Fibroblast of skin of right quadriceps (primary cell): ENCODE measurements around the gene CTNNBIP1.

Experiments used
- DNase-seq: peaks from one replicate; pipeline ENCODE4 v3.0.0-alpha.2; 2013

CTNNBIP1 gene

DNA sequence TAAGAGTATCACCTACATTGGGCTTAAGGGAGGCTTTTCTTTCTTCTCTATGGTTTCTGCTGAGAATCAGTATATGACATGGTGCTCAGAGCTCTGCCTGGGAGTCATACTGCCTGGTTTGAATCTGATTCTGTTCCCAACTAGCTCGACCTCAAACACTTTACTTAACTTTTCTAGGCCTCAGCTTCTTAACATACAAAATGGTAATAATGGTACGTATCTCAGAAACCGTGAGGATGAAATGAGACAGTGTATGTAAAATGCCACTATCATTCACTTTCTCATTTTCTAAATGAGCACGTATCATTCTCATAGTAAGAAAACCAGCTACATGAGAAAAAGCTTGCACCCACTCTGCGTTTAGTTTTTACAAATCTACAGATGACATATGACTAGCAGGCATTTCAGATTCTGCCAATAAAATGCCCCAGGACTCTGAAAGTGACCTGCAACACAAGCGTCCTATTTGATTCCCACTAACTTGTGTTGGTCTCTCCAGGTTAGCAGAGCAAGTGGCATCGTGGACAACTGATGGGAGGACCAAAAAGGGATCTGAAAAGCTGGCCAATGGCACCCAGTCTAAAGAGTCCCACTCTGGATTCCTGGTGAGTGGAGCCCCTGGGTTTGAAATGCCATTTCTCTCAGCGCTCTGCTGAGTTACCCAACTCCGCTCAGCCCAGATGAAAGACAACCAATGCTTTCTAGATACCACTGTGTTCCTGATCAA is 6.1 kb downstream of the CTNNBIP1 start:
- no peak for DNase-seq

DNA sequence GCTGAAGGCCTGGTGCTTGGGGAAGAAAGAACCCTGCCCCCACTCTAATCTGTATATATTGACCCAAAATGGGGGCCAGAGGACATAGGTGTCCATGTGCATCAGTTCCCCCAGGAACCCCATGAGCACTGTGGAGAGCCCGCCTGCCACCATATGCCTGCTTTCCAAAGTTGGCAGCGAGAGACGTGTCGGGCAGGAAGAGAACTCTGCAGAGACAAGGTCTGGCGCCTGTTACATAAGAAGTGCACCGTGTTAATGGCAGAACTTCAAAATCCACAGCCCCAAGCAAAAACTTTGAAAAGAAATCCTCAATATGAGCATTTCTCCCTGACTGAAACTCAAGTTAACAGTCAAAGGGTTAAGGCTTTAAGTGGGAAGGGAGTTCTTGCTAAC is 8.0 kb downstream of the CTNNBIP1 start:
- DNase-seq: no peak

DNA sequence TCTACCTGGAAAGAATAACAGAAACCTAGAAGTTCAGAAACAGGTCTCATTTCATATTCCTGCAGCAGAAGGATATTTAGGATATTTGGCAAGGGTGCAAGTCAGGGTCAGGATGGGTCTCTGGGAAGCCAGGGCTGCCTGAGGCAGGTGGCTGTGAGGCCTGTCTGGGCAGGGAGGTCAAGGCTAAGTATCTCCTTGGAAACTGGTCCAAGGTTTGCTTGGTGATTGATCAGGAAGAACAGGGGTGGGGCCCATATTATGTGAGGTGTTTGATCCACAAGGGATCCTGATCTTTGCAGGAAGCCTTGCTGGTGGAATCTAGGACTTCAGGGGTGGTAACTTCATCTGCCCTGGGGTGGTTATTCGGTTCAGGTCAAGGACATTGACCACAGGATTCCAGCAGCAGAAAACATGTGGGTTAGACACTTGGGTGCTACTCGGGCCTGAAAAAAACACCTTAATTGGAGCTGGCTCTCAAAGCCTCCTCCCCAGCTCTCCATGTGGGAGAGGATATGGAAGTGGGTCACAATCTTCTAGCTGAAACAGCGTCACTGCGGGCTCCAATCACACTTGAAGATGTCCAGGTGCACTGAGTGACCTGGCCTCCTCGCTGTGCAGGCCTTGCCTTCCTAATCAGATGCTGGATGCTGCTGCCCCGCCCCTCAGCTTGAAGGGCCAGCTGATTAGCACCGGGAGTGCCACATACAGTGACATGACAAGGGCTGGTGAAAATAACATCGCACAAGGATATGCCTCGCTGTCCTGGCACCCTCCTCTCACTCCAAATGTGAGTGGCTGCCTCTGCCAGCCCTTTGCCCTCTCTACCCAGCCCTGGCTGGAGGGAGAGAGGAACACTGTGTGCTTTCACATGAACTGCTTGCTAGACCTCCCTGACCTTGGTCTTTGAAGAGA is 8.7 kb downstream of the CTNNBIP1 start:
- DNase-seq: no peak

DNA sequence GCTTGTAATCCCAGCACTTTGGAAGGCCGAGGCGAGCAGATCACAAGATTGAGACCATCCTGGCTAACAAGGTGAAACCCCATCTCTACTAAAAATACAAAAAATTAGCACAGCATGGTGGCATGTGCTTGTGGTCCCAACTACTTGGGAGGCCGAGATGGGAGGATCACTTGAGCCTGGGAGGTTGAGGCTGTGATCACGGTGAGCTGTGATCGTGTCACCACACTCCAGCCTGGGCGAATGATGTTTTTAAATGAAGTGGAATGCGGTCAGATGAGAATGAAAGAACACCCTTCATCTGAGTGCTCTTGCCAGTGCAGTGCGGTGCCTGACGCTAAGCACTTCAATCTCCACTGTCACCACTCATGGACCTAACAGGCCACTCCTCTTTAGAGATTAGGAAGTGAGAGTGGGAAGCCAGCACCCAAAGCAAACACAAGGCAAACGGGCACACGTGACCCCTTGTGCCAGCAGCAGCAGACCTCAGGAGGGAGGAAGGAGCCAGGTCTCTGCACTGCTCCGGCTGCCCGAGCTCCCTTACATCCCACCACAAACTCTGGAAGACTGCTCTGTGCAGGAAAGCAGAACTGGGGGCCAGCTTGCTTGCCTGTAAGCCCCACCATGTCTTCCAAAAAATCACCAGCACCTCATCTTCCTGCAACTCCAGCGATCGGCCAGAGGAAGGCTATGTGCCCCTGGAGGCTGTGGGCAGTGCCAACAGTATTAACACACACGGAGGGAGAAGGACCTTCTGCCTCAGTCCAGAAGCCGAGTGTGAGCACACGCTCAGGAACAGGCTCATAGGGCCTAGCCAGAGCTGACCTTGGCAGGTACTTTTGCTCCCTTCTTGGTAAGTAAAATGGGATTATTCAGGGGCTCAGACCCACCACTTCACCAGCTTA is 9.7 kb downstream of the CTNNBIP1 start:
- no peak for DNase-seq

DNA sequence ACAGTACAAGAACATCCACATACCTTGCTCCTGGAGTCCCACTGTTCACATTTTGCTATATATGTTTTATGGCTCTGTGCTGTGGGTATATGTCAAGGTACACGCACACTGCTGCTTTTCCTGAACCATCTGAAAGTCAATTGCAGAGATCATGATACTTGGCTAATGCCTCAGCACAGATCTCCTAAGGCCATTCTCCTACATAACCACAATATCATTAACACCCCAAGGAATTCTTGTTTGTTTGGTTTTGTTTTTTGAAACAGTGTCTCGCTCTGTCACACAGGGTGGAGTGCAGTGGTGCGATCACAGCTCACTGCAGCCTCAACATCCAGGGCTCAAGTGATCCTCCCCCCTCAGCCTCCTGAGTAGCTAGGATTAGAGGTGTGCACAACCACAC is 16.0 kb downstream of the CTNNBIP1 start:
- no peak for DNase-seq

DNA sequence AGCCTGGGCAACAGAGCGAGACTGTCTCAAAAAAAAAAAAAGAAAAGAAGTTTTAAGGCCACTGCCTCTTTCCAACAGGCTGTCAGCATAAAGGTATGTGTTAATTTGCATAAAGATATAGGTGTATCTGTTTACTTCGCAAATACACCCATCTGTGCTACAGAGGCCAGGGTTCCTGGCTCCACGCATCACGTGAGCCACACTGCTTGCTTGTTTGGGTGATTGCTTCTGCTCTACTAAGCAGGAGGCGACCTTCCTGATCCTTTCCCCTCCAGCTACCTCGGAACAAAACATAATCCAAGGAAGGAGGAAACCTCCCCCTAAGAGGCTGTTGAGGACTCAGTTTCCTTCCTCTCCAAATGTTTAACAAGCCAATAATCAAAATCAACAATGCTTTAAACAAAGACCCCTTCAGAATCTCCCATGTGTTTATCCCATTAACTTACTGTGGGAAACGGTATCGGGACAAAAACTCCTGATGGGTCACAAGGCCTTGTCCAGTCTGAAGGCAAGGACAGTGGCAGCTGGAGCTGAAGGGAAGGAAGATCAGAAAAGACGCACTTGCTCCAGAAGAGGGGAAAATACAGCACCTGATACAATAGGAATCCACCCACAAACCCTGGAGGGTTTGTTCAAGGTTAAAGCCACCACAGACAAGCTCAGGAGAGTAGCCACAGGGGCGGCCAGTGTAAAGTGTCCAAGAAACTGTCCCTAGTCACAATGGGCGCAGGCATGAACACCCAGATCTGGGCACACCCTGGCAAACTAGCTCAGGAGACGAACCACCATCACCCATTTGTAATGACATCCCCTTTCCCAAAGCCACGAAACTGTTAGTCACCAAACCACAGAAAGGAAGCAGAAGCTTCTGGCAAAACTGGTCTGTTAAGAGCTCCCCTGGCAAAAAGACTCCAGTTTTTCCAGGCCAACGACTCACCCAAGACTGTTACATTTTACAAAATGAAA is 17.2 kb downstream of the CTNNBIP1 start:
- DNase-seq: peak; percentile 84

DNA sequence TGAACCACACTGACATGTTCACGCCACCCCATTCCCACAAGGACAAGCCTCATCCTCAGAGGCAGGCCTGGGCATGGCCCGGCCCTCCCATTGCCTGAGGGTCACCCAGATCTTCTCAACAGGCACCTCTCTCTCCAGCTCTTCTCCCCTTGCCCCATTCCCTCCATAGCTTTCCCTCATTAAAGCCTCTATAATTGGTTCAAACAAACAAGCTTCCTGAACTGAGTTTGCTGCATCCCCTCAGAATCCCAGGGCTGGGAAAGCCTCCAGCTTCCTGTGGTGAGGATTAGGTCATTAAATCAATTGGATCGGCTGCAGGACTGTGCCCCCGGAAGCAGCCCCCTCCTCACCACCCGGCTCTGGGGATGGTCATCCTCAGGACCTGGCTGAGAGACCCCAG is 18.9 kb downstream of the CTNNBIP1 start:
- DNase-seq: peak; percentile 53

DNA sequence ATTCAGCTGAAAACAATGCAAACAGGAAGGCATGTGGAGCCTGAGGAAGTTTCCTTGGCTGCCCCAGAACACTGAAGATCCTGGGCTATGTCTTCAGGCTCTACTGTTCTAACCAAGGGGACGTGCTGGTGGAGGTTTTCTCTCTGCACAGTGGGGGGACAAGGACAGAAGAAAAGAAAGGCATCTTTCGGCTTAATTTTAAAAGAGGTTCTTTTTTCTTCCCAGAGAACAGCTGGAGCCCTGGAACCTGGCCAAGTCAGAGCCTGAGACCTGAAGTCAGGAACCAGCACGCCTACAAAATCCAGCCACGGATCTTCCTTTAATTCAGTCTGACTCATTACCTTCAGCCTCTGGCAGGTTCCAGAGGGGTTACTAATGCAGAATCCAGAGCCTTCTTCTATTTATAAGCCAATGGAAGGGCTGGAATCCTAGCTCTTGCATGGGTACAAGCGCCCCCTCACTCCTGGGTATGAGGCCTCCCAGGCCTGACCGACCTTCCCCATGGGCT is 19.8 kb downstream of the CTNNBIP1 start:
- DNase-seq: peak; percentile 94

DNA sequence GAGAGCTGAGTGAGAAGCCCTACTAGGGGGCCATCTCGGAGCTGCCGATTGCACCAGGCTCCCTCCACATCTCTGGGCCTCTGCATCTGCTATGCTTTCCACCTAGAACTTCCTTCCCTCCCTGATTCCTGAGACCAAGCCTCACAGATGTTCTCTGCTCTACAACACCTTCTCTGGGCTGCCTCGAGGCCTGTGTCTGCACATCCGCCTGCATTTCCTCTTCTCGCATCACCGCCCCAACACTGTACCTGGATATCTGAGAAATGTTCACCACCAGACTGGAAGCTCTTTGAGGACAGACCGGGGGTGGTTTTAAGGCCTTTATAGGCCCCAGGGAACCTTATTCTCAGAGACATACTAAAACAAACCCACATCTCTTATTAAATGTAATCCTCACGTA is 20.7 kb downstream of the CTNNBIP1 start:
- DNase-seq: no peak

DNA sequence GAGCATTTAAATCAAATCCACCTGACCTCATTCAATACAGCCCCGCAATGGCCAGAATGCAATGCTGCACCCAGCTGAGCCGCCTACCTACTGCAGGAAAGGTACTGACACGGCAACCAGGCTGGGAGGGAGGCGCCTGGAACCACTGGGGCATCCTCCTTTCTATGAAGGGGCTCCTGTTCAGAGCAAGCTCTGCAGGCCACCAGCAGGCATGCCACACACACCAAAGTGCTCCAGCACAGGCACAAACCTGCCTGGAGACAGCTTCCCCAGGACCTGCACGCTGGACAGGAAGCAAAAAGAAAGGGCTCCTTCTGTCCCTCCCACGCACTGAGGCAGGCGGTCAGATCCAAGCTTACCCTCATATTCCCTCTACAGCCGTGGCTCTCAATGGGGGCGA is 21.2 kb downstream of the CTNNBIP1 start:
- DNase-seq: no peak

DNA sequence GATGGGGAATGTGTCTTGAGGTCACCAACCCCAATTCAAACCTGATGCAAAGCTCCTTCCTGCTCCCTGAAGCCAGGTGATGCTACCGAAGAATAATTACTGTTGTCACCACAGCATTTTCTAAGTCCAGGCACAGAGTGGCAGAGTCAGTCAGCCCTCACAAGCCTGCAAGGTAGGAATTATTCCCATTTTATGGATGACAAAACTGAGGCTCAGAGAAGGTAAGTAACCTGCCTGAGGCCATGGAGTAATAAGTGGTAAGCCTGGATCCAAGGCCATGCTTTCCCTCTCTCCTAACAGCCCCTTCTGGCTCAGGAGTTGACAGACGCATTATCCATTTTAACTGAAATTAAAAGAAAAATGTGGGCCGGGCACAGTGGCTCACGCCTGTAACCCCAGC is 23.0 kb downstream of the CTNNBIP1 start:
- no peak for DNase-seq

DNA sequence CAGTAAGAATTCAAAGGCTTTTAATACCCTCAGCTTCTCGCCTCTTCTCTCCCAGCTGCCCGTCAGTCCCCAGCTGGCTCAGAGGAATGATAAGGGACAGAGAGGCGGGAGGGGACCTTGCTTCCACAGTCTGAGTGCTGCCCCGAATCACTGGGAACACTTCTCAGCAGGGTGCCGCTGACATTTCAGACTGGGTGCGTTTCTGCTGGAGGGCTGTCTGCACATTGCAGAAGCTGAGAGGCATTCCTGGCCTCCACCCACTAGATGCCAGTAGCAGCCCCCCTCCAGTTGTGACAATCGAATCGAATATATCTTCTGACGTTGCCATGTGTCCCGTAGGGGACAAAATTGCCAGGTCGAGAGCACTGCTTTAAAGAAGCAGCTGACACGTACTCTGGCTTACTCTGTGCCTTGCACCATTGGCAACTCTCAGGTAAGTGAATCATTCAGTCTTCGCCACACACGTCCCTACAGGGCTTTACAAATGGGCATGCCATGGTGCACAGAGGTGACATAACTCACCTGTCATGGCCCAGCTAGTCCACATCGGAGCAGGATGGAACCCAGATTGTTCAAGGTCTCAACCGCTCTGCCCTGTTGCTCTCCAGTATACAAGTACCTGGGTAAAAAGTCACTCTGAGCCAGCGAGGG is 23.9 kb downstream of the CTNNBIP1 start:
- no peak for DNase-seq

DNA sequence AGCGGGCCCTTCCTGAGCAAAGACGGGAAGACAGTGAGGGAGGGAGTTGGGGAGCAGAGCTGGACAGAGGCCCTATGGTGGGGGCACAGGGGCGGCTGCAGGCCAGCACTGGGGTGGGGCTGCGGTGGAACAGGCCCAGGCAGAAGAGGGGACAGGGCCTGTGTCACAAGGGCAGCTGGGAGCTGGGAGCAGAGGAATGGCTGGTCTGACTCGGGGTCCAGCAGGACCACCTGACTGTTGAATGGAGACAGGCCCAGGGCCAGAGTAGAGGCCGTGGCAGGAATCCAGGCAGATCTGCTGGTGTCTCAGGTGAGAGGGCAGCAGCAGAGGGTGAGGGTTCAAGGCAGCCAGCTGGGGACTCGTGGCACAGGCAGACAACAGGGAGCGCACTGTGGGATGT is 25.3 kb downstream of the CTNNBIP1 start:
- DNase-seq: no peak

DNA sequence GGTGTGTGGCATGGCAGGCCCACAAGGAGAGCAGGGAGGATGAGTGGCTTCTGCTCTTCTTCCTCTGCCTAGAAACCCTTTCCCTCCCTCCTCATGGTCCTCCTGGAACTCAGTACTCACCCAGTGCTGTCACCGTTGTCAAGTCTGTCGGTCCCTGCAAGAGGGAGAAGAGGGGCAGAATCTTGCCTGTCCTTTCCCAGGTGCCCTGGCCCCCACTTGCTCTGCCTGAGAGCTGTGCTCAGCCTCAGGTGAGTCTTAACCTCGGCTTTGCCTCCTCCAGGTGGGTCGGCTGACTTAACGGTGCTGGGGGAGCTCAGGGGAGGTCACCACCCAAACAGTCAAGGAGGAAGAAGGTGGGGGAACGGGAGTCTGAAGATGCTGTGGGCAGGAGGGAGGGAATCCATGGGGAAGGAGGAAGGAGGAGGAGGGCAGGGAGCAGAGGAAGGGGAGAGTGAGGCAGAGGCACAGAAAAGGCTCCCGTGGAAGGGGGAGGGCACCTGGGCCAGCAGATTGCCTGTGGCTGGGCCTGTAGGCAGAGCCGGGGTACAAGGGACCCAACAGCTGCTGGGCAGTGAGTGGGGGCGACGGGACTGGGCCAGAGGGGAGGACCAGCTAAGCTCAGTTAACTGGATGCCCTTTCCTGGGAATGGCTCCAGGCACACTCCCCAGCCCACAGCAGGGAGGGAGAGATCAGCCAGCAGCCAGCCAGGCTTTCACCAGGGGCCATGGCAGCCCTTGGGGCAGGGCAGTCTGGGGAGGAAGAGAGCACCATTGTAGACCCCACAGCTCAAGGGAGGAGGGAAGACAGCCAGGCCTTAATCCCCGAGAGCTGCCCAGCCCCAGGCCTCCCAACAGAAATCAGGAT is 26.3 kb downstream of the CTNNBIP1 start:
- no peak for DNase-seq

DNA sequence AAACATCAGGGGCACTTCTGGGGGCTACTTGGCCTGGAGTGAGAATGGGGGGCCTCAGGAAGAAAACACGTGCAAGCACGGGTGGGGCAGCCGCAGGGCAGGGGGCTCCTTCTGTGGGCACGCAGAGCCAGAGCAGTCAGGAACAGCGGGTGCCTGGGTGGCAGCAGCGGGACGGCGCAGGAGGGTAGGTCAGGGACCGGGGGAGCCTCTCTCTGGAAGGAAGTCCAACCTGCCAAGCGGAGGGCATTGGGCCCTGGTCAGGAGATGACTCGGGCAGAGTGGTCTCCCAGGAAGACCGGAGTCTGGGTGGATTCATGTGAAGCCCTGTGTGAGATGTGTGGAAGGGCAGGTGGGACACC is 27.1 kb downstream of the CTNNBIP1 start:
- no peak for DNase-seq

DNA sequence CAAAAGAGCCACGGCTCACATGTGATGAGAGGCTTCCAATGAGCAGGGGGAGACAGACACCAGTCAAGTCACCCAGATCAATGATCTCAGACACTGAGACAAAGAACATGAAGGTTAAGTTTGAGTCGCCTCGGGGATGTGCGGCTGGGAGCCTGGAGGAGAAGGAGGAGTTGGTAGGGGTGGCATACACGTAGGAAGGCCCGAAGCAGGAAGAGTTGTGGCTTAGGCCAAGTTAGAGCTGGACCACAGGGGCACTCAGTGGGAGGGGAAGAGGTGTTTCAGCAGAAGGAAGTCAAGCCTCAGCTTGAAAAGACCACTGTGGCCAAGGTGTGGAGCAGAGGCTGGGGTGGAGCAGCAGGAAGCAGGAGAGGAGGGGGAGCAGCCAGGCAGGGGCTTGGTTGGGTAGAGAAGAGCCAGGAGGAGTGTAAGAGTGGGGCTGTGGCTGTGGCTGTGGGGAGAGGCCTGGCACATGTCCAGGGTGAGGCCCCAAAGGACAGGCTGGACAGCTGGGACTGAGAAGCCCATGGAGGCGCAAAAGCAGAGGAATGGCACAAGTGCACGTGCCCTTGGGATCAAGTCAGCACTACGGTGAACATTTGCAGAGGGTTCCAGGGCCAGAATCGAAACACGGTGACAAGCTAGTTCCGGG is 27.6 kb downstream of the CTNNBIP1 start:
- DNase-seq: no peak

DNA sequence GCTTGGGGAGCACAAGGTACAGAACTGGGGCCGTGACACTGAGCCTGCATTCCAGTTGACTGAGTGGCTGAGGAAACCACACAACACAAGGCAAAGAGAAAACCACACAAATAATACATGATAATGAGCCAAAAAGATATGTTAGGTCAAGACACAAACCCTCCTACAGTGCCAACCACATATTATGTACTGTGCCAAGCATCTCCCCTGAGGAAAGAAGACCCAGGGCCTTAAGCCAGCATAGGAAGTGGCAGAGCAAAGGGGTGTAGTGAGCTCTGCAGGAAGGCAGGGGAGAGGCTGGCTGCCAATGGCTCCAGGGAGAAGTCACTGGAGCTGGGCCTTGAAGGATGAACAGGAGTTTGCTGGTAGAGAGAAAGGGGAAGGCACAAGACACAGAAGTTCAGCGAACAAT is 28.2 kb downstream of the CTNNBIP1 start:
- peak; percentile 61 for DNase-seq

DNA sequence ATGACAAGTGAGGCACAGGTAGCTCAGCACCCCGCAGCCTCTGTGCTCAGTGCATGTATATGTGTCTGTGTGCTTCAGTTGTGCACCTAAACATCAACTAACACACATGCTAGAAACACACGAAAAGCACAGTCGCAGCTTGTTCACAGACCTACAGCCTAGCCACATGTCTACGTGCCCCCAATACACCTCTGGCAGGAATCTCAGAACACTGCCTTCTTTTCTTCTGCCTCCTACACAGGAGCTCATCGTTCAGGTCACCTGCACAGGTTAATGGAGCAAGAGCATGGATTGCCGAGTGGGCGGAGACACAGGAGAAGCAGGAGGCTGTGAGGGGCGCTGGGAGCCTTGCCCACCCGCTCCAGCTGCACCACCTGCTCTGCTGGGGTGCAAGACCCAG is 31.7 kb downstream of the CTNNBIP1 start:
- no peak for DNase-seq

DNA sequence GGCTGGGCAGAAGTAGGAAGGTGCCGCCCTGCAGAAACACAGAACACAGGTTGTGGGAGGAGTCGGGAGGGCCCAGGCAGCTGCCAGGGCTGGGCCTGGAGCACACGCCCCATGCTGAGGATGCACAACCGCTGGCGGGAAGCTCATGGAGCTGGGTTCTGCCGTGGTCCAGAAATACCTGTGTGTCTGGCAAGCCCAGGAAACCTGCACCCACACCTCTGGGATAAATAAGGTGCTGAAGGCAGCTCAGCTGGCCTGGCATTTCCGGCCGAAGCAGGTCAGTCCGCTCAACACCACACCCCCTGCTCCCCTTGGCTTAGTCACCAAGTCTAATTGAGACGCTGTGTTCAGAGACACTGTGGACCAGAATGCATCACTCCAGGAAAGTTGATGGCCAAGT is 32.1 kb downstream of the CTNNBIP1 start:
- DNase-seq: no peak

DNA sequence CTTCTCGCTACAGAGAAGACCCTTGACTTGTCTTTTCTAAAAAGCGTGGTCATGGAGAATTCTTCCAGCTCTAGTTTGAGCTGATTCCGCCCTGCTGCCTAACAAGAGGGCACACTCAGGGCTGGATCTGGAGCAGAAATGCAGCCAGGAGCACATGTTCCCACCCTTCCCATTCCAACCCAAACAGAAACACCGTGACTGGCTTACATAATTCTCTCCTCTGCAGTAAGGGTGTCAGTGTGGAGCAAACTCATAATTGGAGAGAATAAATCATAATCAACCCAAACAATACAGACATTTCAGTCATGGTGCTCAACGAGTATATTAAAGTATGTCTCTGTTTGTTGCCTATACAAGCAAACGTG is 34.5 kb downstream of the CTNNBIP1 start:
- DNase-seq: no peak
